Lung microvascular endothelial cell (primary cell): ENCODE results near the gene SDK1. TPM values are rescaled to one million over a fixed set of nuclear protein-coding genes. Genes with fewer than 3 reads are reported as not detected.
"Not testable (repeated sequence)": the region's sequence is repeated elsewhere in the genome, so short reads cannot be mapped to it uniquely, and the experiment has no call there.

ENCODE experiments used
- DNase-seq, 2 donors: peaks; one replicate each; pipeline versions ENCODE4 v3.0.0 to v3.0.0-alpha.2; 2010; ENCODE audit warnings: low read depth in 2 of 2
- total RNA-seq: library from RNA; depleted of rRNA; stranded (reverse); fragments of >200 nt; gene quantifications from 2 replicates; pipeline ENCODE4 v1.2.1, GENCODE V29; 2014

The SDK1 gene
- total RNA-seq, 1 donor from 2014 or later, result 0.79 TPM

- no peak for DNase-seq
Measured at GRCh38 chr7:3914051-3914775, 613.2 kb downstream of the SDK1 start.

- peak in 1 of 2 donors; percentile 6 for DNase-seq
Measured at GRCh38 chr7:3915337-3915878, 614.4 kb downstream of the SDK1 start.

DNA sequence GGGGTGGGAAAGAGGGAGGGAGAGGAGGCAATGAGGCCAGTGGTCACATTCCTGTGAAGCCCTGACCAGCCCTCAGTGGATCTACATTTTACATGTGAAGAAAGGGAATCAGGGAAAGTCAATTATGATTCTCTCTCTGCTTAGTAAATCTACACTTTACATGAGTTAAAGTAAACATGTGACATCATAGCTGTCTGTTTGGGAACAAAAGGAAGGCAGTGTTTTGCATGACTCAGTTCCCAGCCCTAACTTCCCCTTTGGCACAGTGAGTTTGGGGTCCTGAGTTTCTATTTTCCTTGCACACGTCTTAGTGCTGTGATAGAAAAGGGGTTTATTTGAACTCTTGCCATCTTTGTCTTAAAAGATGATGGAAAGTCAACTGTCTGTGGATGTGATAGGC is 615.1 kb downstream of the SDK1 start:
- peak; percentile 43 to 74 for DNase-seq

DNA sequence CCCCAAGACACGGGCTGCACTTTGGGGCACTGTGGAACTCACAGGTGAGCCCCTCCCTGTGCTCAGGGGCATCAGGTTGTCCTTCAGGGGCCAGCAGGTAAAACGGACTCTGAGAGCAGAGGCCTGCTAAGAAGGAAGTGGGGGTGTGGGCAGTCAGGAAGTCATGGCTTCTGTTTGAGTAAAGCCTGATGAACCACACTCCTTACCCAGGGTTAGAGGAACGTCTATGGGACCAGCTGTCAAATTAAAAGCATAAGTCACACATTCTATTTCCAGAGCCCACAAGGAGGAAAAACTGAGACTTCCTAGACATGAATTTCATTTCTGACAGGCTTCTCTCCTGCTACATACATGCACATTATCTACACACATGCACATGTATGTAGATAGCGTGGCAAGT is 616.4 kb downstream of the SDK1 start:
- no peak for DNase-seq

DNA sequence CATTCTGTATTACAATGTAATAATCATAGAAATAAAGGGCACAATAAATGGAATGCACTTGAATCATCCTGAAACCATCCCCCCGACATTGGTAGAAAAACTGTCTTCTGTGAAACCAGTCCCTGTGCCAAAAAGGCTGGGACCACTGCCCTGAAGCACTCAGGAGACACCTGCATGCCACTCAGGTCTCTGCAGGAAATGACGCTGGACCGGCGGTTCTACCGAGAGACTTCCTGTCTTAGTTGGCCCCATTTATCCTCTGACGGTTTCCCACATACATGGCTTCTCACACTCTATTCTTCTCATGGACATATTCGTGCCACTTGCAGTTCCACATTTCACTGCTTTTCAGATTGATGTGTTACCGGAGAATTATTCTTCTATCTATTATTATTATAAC is 617.5 kb downstream of the SDK1 start:
- DNase-seq, result peak in 1 of 2 donors; percentile 55

DNA sequence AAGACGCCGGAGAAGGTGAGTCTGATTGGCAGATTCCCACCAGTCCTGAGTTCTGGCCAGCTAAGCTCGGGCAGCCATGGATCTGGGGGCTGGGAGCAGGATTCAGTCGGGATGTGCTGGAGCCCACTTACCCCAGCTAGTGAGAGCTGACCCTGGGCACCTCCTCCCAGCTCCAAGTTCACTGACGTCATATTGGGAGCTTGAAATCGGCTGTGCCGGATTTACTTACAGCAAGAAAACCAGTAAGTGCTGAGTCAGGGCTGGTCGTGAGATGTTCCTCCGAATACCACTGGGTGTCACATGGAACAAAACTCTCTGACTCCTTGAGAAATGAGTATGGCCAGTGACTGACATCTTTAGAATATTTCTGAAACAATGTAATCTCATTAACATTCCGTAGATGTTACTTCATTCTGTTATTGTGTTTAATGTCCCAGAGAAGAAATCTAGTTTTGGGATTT is 621.2 kb downstream of the SDK1 start:
- DNase-seq, result peak; percentile 3 to 87

- no peak for DNase-seq
Measured at GRCh38 chr7:3923307-3923918, 622.4 kb downstream of the SDK1 start.

DNA sequence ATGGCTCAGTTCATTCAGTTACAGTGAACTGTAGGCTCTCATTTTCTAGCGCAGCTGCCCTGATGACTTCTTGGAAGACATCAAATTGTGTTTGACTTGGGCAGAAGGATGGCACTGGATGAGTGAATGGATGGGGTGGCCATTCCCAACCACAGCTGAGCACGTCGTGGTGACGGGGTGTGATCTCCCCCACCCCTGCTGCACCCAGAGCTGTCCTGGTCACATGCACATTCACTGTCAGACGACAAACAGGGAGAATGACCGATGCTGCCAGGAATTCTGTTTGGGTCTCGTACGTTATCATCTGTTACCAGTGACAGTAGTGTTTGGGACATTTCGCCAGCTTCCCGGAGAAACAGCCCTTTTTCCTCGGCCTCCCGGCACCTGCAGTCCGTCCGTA is 623.2 kb downstream of the SDK1 start:
- DNase-seq, result no peak

DNA sequence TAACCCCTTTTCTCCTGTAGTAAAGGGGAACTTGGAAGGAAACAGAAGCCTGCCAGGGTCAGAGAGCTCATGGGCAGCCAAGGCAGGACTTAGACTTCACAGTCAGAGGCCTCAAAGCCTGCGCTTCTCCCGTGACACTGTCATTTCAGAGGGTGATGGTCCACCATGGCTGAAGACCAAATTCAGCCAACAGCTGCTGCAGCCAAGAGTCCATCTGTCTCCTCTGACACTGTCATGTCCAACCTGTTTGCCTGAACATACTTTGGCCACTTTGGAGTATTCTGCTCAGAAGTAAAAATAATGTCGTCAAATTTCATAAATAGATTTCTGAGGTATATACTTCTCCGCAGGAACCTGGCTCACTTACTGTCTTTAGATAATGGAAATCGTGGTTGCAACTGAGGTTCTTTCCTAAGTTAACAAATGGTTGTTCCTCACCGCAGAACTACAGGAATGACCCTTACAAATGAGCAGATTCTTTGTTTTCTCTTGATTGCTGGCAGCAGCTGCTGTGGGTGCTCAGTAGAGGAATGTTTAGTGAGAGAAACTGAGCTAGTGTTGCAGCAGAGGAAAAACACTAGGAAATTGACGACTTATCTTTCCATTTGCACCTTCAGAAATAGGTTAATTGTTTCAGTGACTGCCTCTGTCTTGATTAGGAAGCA is 626.5 kb downstream of the SDK1 start:
- no peak for DNase-seq

DNA sequence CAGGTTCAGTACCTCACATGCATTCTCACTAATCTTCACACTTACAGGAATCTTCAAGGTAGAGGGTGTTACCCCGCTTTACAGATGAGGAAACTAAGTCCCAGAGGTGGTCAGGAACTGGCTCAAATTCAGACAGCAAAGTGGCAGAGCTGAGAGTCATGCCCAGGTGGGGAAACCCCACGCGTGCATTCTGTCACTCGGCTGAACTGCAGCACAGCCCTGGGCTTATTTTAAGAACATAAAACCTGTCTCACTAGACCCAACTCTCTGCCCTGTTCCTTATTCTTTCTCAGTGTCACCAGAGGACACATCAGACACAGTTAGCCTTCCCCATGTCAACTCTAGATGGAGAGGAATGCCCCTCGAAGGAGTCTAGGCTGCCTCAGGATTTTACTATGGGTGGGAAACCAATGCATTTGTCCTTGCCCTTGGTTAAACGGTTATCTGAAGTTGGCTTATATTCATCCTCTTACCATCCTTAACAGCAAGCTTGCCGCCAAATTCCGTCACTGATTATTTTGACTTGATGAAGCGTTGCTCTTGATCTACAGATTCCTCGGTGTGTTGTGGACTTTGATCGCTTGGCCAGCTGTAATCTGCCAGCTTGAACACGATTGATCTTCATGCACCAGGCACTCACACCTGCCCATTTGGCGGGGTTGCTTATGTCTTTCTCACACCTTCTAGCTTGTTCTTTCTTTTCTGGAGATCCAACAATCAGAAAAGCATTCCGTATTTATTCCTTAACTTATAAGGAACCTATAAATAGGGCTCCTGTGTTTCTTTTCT is 627.9 kb downstream of the SDK1 start:
- DNase-seq, result no peak

DNA sequence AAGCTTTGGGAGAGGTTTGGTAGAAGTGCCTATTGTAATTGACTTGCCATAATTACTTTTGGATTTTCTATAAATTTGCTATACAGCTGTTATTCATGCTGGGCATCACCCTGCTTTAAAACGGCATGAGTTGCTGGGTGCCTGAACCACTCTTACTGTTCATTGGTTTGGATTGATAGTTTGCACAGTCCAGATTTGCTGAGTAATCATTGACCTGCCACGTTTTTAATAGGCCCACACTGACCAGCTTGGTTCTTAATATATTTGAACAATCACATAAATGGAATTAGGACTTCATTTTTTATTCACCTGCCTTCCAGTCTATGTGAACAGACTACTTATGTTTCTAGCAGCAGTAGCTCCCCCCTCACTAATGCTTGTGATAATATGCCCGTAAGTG is 630.8 kb downstream of the SDK1 start:
- DNase-seq, result no peak

GRCh38 chr7:3937146-3937545 is 636.1 kb downstream of the SDK1 start:
- DNase-seq, result no peak

DNA sequence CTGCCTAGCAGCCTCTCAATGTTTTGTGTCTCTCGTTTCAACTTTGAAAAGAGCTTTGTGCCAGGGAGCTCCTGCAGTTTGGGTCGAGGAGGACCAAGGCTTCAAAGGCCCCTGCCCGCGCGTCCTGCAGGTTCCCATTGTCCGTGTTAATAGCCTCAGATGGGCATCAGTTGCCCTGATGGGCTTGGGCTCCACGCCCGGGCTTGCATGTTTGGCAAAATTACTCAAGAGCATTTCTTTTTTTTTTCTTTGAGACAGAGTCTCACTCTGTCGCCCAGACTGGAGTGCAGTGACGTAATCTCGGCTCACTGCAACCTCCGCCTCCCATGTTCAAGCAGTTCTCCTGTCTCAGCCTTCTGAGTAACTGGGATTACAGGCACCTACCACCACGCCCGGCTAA is 636.6 kb downstream of the SDK1 start:
- no peak for DNase-seq

- DNase-seq, result not testable (repeated sequence)
Measured at GRCh38 chr7:3941706-3942105, 640.7 kb downstream of the SDK1 start.

- no peak for DNase-seq
Measured at GRCh38 chr7:3942276-3942675, 641.2 kb downstream of the SDK1 start.

GRCh38 chr7:3942816-3943745 is 642.0 kb downstream of the SDK1 start:
- DNase-seq, result no peak

GRCh38 chr7:3943779-3944520 is 642.9 kb downstream of the SDK1 start:
- DNase-seq, result no peak

GRCh38 chr7:3949242-3949640 is 648.2 kb downstream of the SDK1 start:
- DNase-seq, result peak in 1 of 2 donors; percentile 6

- DNase-seq, result no peak
Measured at GRCh38 chr7:3950249-3950648, 649.2 kb downstream of the SDK1 start.
